PC-9 (cell line): ENCODE measurements around the gene GOLIM4. TPM values are rescaled to one million over a fixed set of nuclear protein-coding genes. Genes with fewer than 3 reads are reported as not detected.

Experiments
- BruUV-seq: library from RNA; stranded (reverse); fragments of 400-500 nt; replicated peaks from 2 replicates; lab custom pipeline; 2021; lab: Mats Ljungman, UMichigan
- CTCF ChIA-PET: fragments of 300-600 bp; sonication (Branson Sonifier 250); formaldehyde crosslinking; loops from one replicate; lab custom pipeline; 2022; ENCODE audit warnings: antibody characterized with exemption; lab: Charles Lee
- POLR2A ChIA-PET: fragments of 300-600 bp; sonication (Branson Sonifier 250); formaldehyde crosslinking; loops from one replicate; lab custom pipeline; 2022; ENCODE audit warnings: antibody characterized with exemption; ENCODE audit not compliant: unreplicated experiment; lab: Charles Lee
- DNase-seq, 2 experiments: peaks; one replicate each; pipeline versions ENCODE4 v3.0.0 to v3.0.0-alpha.2; 2015 to 2022; ENCODE audit warnings: mixed read lengths in 1 of 2
- H2AFZ ChIP-seq: fragments of 200-600 bp; sonication (generic); 2 replicates; pipeline ENCODE4 v1.8.1; 2017; ENCODE audit warnings: antibody characterized with exemption
- H3F3A ChIP-seq: fragments of 200-600 bp; sonication (generic); 2 replicates; pipeline ENCODE4 v1.8.1; 2017; ENCODE audit warnings: antibody characterized with exemption, mild to moderate bottlenecking, low read depth; ENCODE audit not compliant: insufficient read depth
- H3K27ac ChIP-seq: fragments of 200-600 bp; sonication (generic); 2 replicates; pipeline ENCODE4 v1.6.1; 2016; ENCODE audit warnings: mixed run types
- H3K27me3 ChIP-seq: fragments of 200-600 bp; sonication (generic); 2 replicates; pipeline ENCODE4 v1.6.1; 2016; ENCODE audit warnings: low read depth, mixed run types; ENCODE audit not compliant: insufficient read depth
- H3K36me3 ChIP-seq: fragments of 200-600 bp; sonication (generic); 2 replicates; pipeline ENCODE4 v1.6.1; 2016; ENCODE audit warnings: low read depth, mixed run types
- H3K4me1 ChIP-seq: fragments of 200-600 bp; sonication (generic); replicated peaks from 2 replicates; pipeline ENCODE4 v1.6.1; 2016; ENCODE audit warnings: mixed run types; ENCODE audit not compliant: insufficient read depth
- H3K4me2 ChIP-seq: fragments of 200-600 bp; sonication (generic); 2 replicates; pipeline ENCODE4 v1.6.1; 2017; ENCODE audit warnings: mixed run types
- H3K4me3 ChIP-seq: fragments of 200-600 bp; sonication (generic); 2 replicates; pipeline ENCODE4 v1.6.1; 2016; ENCODE audit warnings: mixed run types
- H3K79me2 ChIP-seq: fragments of 200-600 bp; sonication (generic); 2 replicates; pipeline ENCODE4 v1.6.1; 2017; ENCODE audit warnings: low read depth, mixed run types
- H3K9me2 ChIP-seq: fragments of 200-600 bp; sonication (generic); 2 replicates; pipeline ENCODE4 v1.8.1; 2017; ENCODE audit warnings: mild to moderate bottlenecking; ENCODE audit not compliant: insufficient read depth
- H3K9me3 ChIP-seq: fragments of 200-600 bp; sonication (generic); 2 replicates; pipeline ENCODE4 v1.8.1; 2016; ENCODE audit warnings: low read depth; ENCODE audit not compliant: insufficient read depth
- H4K20me1 ChIP-seq: fragments of 200-600 bp; sonication (generic); 2 replicates; pipeline ENCODE4 v1.8.1; 2017; ENCODE audit not compliant: insufficient read depth
- EZH2 ChIP-seq: fragments of 200-600 bp; sonication (generic); IDR thresholded peaks from 2 replicates; pipeline ENCODE4 v1.8.0; 2017; ENCODE audit warnings: antibody characterized with exemption, low read depth
- intact Hi-C: fragments of 100-400 bp; cut with micrococcal nuclease; formaldehyde crosslinking; loops from one replicate; pipeline ENCODE4 v1.10.0; 2022; ENCODE audit not compliant: unreplicated experiment
- total RNA-seq: library from RNA; stranded (reverse); gene quantifications from 2 replicates; pipeline ENCODE4 v1.2.3, GENCODE V29; 2021
- TF ChIP-seq, protein P1 (sequence below): fragments of 200-600 bp; sonication (generic); conservative IDR thresholded peaks from 2 replicates; pipeline ENCODE4 v1.6.1; 2017; ENCODE audit warnings: mixed run types, antibody characterized with exemption, mild to moderate bottlenecking, moderate library complexity

GOLIM4 gene
- total RNA-seq, 1 experiment from 2014 or later: 17.5 TPM

DNA sequence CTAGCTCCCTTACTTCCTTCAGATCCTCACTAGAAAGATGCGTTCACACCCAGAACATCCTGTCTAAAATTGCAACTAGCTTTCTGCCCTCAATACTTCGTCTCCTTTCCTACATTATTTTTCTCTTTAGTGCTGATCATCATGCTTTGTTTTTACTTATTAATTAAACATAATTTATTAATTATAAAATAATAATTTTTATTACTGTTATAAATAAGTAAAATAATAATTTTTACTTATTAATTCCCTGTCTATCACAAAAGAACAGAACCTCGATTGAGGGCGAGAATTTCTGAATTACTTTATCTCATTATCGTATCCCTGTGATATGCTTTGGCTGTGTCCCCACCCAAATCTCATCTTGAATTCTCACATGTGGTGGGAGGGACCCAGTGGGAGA, 41.3 kb downstream of the GOLIM4 start:
- Histone ChIP-seq H3K27ac (no peak overlapping the region), H2AFZ (no peak overlapping the region), H3K9me2 (no peaks in the 10 kb centered on the region), H3K4me3 (no peak overlapping the region), H3K9me3 (peaks cover 5% of the 10 kb centered on the region; the same call in 1 of the 2 replicates), H3K36me3 (no peaks in the 10 kb centered on the region), H3K4me2 (no peak overlapping the region), H3F3A (no peaks in the 10 kb centered on the region), H3K27me3 (no peaks in the 10 kb centered on the region), H4K20me1 (no peaks in the 10 kb centered on the region; the same call in 1 of the 2 replicates), H3K79me2 (no peaks in the 10 kb centered on the region), H3K4me1 (no peaks in the 10 kb centered on the region)
- BruUV-seq: no TSS peak
- TF ChIP-seq, protein P1, sequence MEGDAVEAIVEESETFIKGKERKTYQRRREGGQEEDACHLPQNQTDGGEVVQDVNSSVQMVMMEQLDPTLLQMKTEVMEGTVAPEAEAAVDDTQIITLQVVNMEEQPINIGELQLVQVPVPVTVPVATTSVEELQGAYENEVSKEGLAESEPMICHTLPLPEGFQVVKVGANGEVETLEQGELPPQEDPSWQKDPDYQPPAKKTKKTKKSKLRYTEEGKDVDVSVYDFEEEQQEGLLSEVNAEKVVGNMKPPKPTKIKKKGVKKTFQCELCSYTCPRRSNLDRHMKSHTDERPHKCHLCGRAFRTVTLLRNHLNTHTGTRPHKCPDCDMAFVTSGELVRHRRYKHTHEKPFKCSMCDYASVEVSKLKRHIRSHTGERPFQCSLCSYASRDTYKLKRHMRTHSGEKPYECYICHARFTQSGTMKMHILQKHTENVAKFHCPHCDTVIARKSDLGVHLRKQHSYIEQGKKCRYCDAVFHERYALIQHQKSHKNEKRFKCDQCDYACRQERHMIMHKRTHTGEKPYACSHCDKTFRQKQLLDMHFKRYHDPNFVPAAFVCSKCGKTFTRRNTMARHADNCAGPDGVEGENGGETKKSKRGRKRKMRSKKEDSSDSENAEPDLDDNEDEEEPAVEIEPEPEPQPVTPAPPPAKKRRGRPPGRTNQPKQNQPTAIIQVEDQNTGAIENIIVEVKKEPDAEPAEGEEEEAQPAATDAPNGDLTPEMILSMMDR: no peak
- TF ChIP-seq EZH2: no peak
- ChIA-PET CTCF (no interaction called here), POLR2A (no interaction called here)
- intact Hi-C loops: no loop called here
- DNase-seq: no peak

- ChIA-PET CTCF (no interaction called here), POLR2A (no interaction called here)
- Histone ChIP-seq H3K36me3 (no peaks in the 10 kb centered on the region), H3K4me3 (no peak overlapping the region), H3K9me3 (peaks cover 5% of the 10 kb centered on the region; the same call in 1 of the 2 replicates), H3K4me2 (no peak overlapping the region), H2AFZ (no peak overlapping the region), H3K79me2 (no peaks in the 10 kb centered on the region), H3K27ac (no peak overlapping the region), H3F3A (no peaks in the 10 kb centered on the region), H4K20me1 (no peaks in the 10 kb centered on the region; the same call in 1 of the 2 replicates), H3K4me1 (no peaks in the 10 kb centered on the region), H3K9me2 (no peaks in the 10 kb centered on the region), H3K27me3 (no peaks in the 10 kb centered on the region)
- BruUV-seq: no TSS peak
- TF ChIP-seq, protein P1: no peak; the same call in 1 of the 2 replicates
- TF ChIP-seq EZH2: no peak
- no peak for DNase-seq
- intact Hi-C loops: no loop called here
Measured at GRCh38 chr3:168053115-168053514, 42.6 kb downstream of the GOLIM4 start.

DNA sequence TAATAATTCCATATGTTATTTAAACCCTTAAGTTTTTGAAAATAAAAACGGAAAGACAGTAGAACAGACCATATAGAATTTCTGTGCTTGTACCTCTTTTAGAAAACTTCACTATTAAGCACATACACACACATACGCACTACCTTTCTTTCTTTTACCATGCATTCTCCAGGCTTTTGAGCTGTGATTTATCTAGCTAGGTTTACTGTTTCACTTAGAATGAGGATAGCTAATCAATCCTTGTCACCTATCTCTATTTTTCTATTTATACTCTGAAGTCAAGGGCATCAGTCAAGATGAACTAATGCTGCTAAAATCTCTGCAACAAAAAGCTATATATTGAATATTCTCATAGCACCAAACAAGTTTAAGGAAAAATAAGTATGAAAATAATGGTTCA, 43.2 kb downstream of the GOLIM4 start:
- H3K79me2 ChIP-seq: no peaks in the 10 kb centered on the region
- no peak for TF ChIP-seq EZH2
- TF ChIP-seq, protein P1: no peak
- H3K36me3 ChIP-seq: no peaks in the 10 kb centered on the region
- H3K4me3 ChIP-seq: no peak overlapping the region
- no peaks in the 10 kb centered on the region for H3F3A ChIP-seq
- DNase-seq: no peak
- ChIA-PET CTCF (no interaction called here), POLR2A (no interaction called here)
- intact Hi-C loops: no loop called here
- H3K4me1 ChIP-seq: no peaks in the 10 kb centered on the region
- no peaks in the 10 kb centered on the region; the same call in 1 of the 2 replicates for H4K20me1 ChIP-seq
- no peak overlapping the region for H3K4me2 ChIP-seq
- H3K27me3 ChIP-seq: no peaks in the 10 kb centered on the region
- no peaks in the 10 kb centered on the region for H3K9me2 ChIP-seq
- H2AFZ ChIP-seq: no peak overlapping the region
- peaks cover 5% of the 10 kb centered on the region; the same call in 1 of the 2 replicates for H3K9me3 ChIP-seq
- BruUV-seq: no TSS peak
- no peak overlapping the region for H3K27ac ChIP-seq
